Neural cell (in vitro differentiated cells): ENCODE data around the gene ITFG2. TPM values are rescaled to one million over a fixed set of nuclear protein-coding genes. Genes with fewer than 3 reads are reported as not detected.

Experiments used
- H2AFZ ChIP-seq: fragments of 200-600, 300-800 bp; sonication (generic), shearing (Covaris generic); 2 replicates; pipeline ENCODE4 v1.6.0; 2014; ENCODE audit warnings: low read depth, mild to moderate bottlenecking, antibody characterized with exemption, low read length, moderate library complexity
- H3F3A ChIP-seq: fragments of 200-600 bp; shearing (Covaris generic); 2 replicates; pipeline ENCODE4 v1.6.1; 2016; ENCODE audit warnings: mild to moderate bottlenecking, moderate library complexity, mixed read lengths, antibody characterized with exemption, low read length; ENCODE audit not compliant: insufficient read depth, poor library complexity, severe bottlenecking
- H3K27ac ChIP-seq: fragments of 200-600, 300-800 bp; sonication (generic), shearing (Covaris generic); 2 replicates; pipeline ENCODE4 v1.5.1; 2014; ENCODE audit warnings: mild to moderate bottlenecking, low read length, moderate library complexity
- H3K27me3 ChIP-seq: fragments of 300-800, 200-600 bp; sonication (generic), shearing (Covaris generic); 2 replicates; pipeline ENCODE4 v1.6.0; 2014; ENCODE audit warnings: mild to moderate bottlenecking, low read depth, low read length, moderate library complexity; ENCODE audit not compliant: insufficient read depth
- H3K36me3 ChIP-seq: fragments of 300-800, 200-600 bp; sonication (generic), shearing (Covaris generic); 2 replicates; pipeline ENCODE4 v1.5.1; 2014; ENCODE audit warnings: mild to moderate bottlenecking, antibody characterized with exemption, low read length, moderate library complexity; ENCODE audit not compliant: insufficient read depth
- H3K4me2 ChIP-seq: fragments of 300-800, 200-600 bp; sonication (generic), shearing (Covaris generic); 2 replicates; pipeline ENCODE4 v1.6.0; 2014; ENCODE audit warnings: mild to moderate bottlenecking, low read length
- H3K4me3 ChIP-seq: fragments of 300-800, 200-600 bp; sonication (generic), shearing (Covaris generic); 2 replicates; pipeline ENCODE4 v1.5.1; 2014; ENCODE audit warnings: mild to moderate bottlenecking, low read length, moderate library complexity
- H3K79me2 ChIP-seq: fragments of 200-600 bp; shearing (Covaris generic); replicated peaks from 2 replicates; pipeline ENCODE4 v1.6.0; 2014; ENCODE audit warnings: mild to moderate bottlenecking, low read length, moderate library complexity; ENCODE audit not compliant: insufficient read depth
- H3K9ac ChIP-seq: fragments of 300-800, 200-600 bp; sonication (generic), shearing (Covaris generic); 2 replicates; pipeline ENCODE4 v1.6.1; 2016; ENCODE audit warnings: mild to moderate bottlenecking, low read length, mixed read lengths
- H3K9me2 ChIP-seq: fragments of 200-600 bp; shearing (Covaris generic); 2 replicates; pipeline ENCODE4 v1.6.1; 2016; ENCODE audit warnings: mild to moderate bottlenecking, low read length, mixed read lengths; ENCODE audit not compliant: insufficient read depth
- H3K9me3 ChIP-seq: fragments of 200-600, 300-800 bp; sonication (generic), shearing (Covaris generic); 2 replicates; pipeline ENCODE4 v1.6.1; 2016; ENCODE audit warnings: mild to moderate bottlenecking, mixed run types, low read length, moderate library complexity, mixed read lengths
- H4K20me1 ChIP-seq: fragments of 200-600 bp; shearing (Covaris generic); 2 replicates; pipeline ENCODE4 v1.6.1; 2016; ENCODE audit warnings: mild to moderate bottlenecking, mixed run types; ENCODE audit not compliant: insufficient read depth
- CTCF ChIP-seq: fragments of 450-650 bp; IDR thresholded peaks from 2 replicates; pipeline ENCODE4 v1.5.1; 2014; ENCODE audit warnings: antibody characterized with exemption, mild to moderate bottlenecking, moderate library complexity; ENCODE audit not compliant: poor library complexity, severe bottlenecking
- EP300 ChIP-seq: fragments of 450-650 bp; conservative IDR thresholded peaks from 2 replicates; pipeline ENCODE4 v1.6.1; 2014; ENCODE audit warnings: antibody characterized with exemption, mild to moderate bottlenecking, moderate library complexity; ENCODE audit not compliant: poor library complexity, severe bottlenecking
- EZH2 ChIP-seq: fragments of 200-600, 300-800 bp; shearing (Covaris generic), sonication (generic); IDR thresholded peaks from 2 replicates; pipeline ENCODE4 v1.6.1; 2014; ENCODE audit warnings: antibody characterized with exemption, low read length, borderline replicate concordance, mild to moderate bottlenecking; ENCODE audit not compliant: insufficient read depth, poor library complexity, severe bottlenecking
- MXI1 ChIP-seq: fragments of 450-650 bp; conservative IDR thresholded peaks from 2 replicates; pipeline ENCODE4 v1.6.1; 2014; ENCODE audit warnings: antibody characterized with exemption, mild to moderate bottlenecking; ENCODE audit not compliant: poor library complexity, severe bottlenecking
- POLR2AphosphoS5 ChIP-seq: IDR thresholded peaks from 2 replicates; pipeline ENCODE4 v1.6.1; 2012
- RAD21 ChIP-seq: fragments of 450-650 bp; conservative IDR thresholded peaks from 2 replicates; pipeline ENCODE4 v1.6.1; 2014; ENCODE audit warnings: antibody characterized with exemption, mild to moderate bottlenecking, moderate library complexity
- REST ChIP-seq: IDR thresholded peaks from 2 replicates; pipeline ENCODE4 v1.6.1; 2012; ENCODE audit warnings: borderline replicate concordance
- SMC3 ChIP-seq: fragments of 450-650 bp; conservative IDR thresholded peaks from 2 replicates; pipeline ENCODE4 v1.6.1; 2014; ENCODE audit warnings: antibody characterized with exemption, mild to moderate bottlenecking, moderate library complexity; ENCODE audit not compliant: poor library complexity
- TAF1 ChIP-seq: IDR thresholded peaks from 2 replicates; pipeline ENCODE4 v1.6.1; 2012; ENCODE audit warnings: low read depth
- polyA plus RNA-seq: library from polyadenylated mRNA; depleted of rRNA; stranded (reverse); fragments of >200 nt; gene quantifications from 2 replicates; pipeline ENCODE4 v1.2.3, GENCODE V29; 2014

ITFG2 gene
- polyA plus RNA-seq, 1 donor from 2014 or later: 22.2 TPM

- H2AFZ ChIP-seq: no peak overlapping the region
- H3K36me3 ChIP-seq: no peaks in the 10 kb centered on the region
- TF ChIP-seq MXI1 (no peak), CTCF (no peak), RAD21 (no peak), EP300 (no peak), TAF1 (no peak), SMC3 (no peak), POLR2AphosphoS5 (no peak), EZH2 (no peak), REST (no peak)
- no peaks in the 10 kb centered on the region for H3K27me3 ChIP-seq
- no peak overlapping the region for H3K4me2 ChIP-seq
- no peaks in the 10 kb centered on the region for H3K9me2 ChIP-seq
- no peak overlapping the region for H3K4me3 ChIP-seq
- no peak overlapping the region for H3K27ac ChIP-seq
- H4K20me1 ChIP-seq: no peaks in the 10 kb centered on the region
- no peaks in the 10 kb centered on the region for H3K9me3 ChIP-seq
- H3F3A ChIP-seq: no peaks in the 10 kb centered on the region
- H3K9ac ChIP-seq: no peak overlapping the region
- no peaks in the 10 kb centered on the region for H3K79me2 ChIP-seq
Measured at GRCh38 chr12:2841056-2841650, 28.7 kb downstream of the ITFG2 start.

GRCh38 chr12:2842948-2843347 is 30.5 kb downstream of the ITFG2 start:
- no peaks in the 10 kb centered on the region for H3F3A ChIP-seq
- no peaks in the 10 kb centered on the region for H3K9me2 ChIP-seq
- no peak overlapping the region for H2AFZ ChIP-seq
- H3K4me3 ChIP-seq: no peak overlapping the region
- H3K4me2 ChIP-seq: no peak overlapping the region
- H3K36me3 ChIP-seq: no peaks in the 10 kb centered on the region
- no peaks in the 10 kb centered on the region for H3K79me2 ChIP-seq
- TF ChIP-seq POLR2AphosphoS5 (no peak), TAF1 (no peak), MXI1 (no peak)
- no peak overlapping the region for H3K9ac ChIP-seq
- H3K27me3 ChIP-seq: no peaks in the 10 kb centered on the region
- H3K9me3 ChIP-seq: no peaks in the 10 kb centered on the region
- H3K27ac ChIP-seq: no peak overlapping the region
- H4K20me1 ChIP-seq: no peaks in the 10 kb centered on the region

GRCh38 chr12:2844786-2845185 is 32.3 kb downstream of the ITFG2 start:
- Histone ChIP-seq H3K27ac (no peak overlapping the region), H2AFZ (no peak overlapping the region), H4K20me1 (no peaks in the 10 kb centered on the region), H3F3A (no peaks in the 10 kb centered on the region), H3K9me2 (no peaks in the 10 kb centered on the region), H3K9me3 (no peaks in the 10 kb centered on the region), H3K9ac (no peak overlapping the region), H3K4me2 (no peak overlapping the region), H3K36me3 (no peaks in the 10 kb centered on the region), H3K4me3 (no peak overlapping the region), H3K79me2 (no peaks in the 10 kb centered on the region), H3K27me3 (no peaks in the 10 kb centered on the region)
- TF ChIP-seq EP300 (no peak), EZH2 (no peak), REST (no peak), MXI1 (no peak), POLR2AphosphoS5 (no peak), RAD21 (no peak), TAF1 (no peak), CTCF (no peak), SMC3 (no peak)
